ENCODE measurements around the gene STIP1. TPM values are rescaled to one million over a fixed set of nuclear protein-coding genes. Genes with fewer than 3 reads are reported as not detected.
A peak's percentile ranks its signal among the peaks of the same experiment; 100 is the strongest.

The STIP1 gene
- total and polyA plus RNA-seq, 2 donors (not counting 1 experiment from before 2014, with no cell fraction given): 49.8 to 78.7 TPM

- Histone ChIP-seq H3K9me3 (ENCODE audit: control extremely low read depth in 1 of 3, control insufficient read depth in 2 of 3, insufficient read depth in 1 of 3, low read length in 2 of 3) (no peaks in the 10 kb centered on the region), H3K4me2 (replicated peaks; ENCODE audit: low read depth, low read length, poor library complexity, severe bottlenecking) (peak overlapping the region; percentile 99), H3K27ac (ENCODE audit: low read length in 2 of 2) (peak overlapping the region; percentile 84), H3K36me3 (replicated peaks in 1 of 2; ENCODE audit: control extremely low read depth in 1 of 2, control insufficient read depth in 1 of 2, extremely low read depth in 1 of 2, insufficient read depth in 2 of 2, low read length in 1 of 2) (peaks cover 0 to 2% of the 10 kb centered on the region in 2 experiments), H3K27me3 (replicated peaks in 1 of 4; ENCODE audit: control extremely low read depth in 1 of 4, control insufficient read depth in 3 of 4, insufficient read depth in 4 of 4, low read length in 3 of 4) (no peaks in the 10 kb centered on the region), H2AFZ (ENCODE audit: insufficient read depth, low read depth, low read length, poor library complexity, severe bottlenecking) (peak overlapping the region; percentile 85), H3K79me2 (ENCODE audit: control insufficient read depth, insufficient read depth, low read length) (peaks cover 31% of the 10 kb centered on the region), H4K20me1 (ENCODE audit: control insufficient read depth, insufficient read depth, low read length, poor library complexity, severe bottlenecking) (peaks cover 23% of the 10 kb centered on the region), H3K9ac (ENCODE audit: low read length) (peak overlapping the region; percentile 74), H3K4me1 (ENCODE audit: control insufficient read depth in 2 of 2, insufficient read depth in 2 of 2, low read length in 2 of 2) (peaks cover 44 to 66% of the 10 kb centered on the region in 2 donors), H3K4me3 (ENCODE audit: control extremely low read depth in 1 of 5, extremely low read depth in 1 of 5, insufficient read depth in 1 of 5, low read depth in 2 of 5, low read length in 4 of 5) (peak overlapping the region; percentile 67 to 98 (median 78))
- TF ChIP-seq CTCF (IDR thresholded peaks at IDR 0.05) (no peak), EZH2 (IDR thresholded peaks at IDR 0.05; ENCODE audit: borderline replicate concordance, insufficient read depth, low read depth, low read length, poor library complexity, severe bottlenecking) (no peak)
- peak overlapping the region; percentile 95 for H3K4me3 Mint-ChIP-seq
- intact Hi-C loops (cut with micrococcal nuclease): loop anchor here (1.0 to 2.0 kb wide), 6 partner anchors 10 to 74 kb away; partner anchors contain the start of genes BAD, ESRRA, FKBP2 and GPR137
- no peak for DNase-seq
- WGBS (ENCODE audit: insufficient coverage): 0% methylated on average over 3 of the region's 8 CpGs
- H3K27me3 Mint-ChIP-seq: no peaks in the 10 kb centered on the region
- ChIA-PET CTCF (interaction anchor here (0.8 to 1.6 kb wide), 4 partner anchors 15 to 27 kb away, joined by 3 to 6 read pairs (median 4); partner anchors contain the start of genes PLCB3 and PPP1R14B), POLR2A (interaction anchor here (0.7 to 2.4 kb wide), 4 partner anchors 10 to 565 kb away, joined by 7 to 13 read pairs (median 9); partner anchors contain the start of genes FERMT3 and FKBP2)
- peaks cover 58% of the 10 kb centered on the region for H3K4me1 Mint-ChIP-seq
- peak overlapping the region; percentile 97 for H3K27ac Mint-ChIP-seq
- no peaks in the 10 kb centered on the region for H3K9me3 Mint-ChIP-seq (ENCODE audit: insufficient read depth)
- ATAC-seq (ENCODE audit: low read depth): no peak
Measured at GRCh38 chr11:64230985-64231365, 45.0 kb downstream of the STIP1 start.

GRCh38 chr11:64231546-64231945 lies 45.6 kb downstream of the STIP1 start:
- Histone ChIP-seq H2AFZ (ENCODE audit: insufficient read depth, low read depth, low read length, poor library complexity, severe bottlenecking) (no peak overlapping the region), H3K4me1 (ENCODE audit: control insufficient read depth in 2 of 2, insufficient read depth in 2 of 2, low read length in 2 of 2) (peaks cover 44 to 67% of the 10 kb centered on the region in 2 donors), H3K4me3 (ENCODE audit: control extremely low read depth in 1 of 5, extremely low read depth in 1 of 5, insufficient read depth in 1 of 5, low read depth in 2 of 5, low read length in 4 of 5) (no peak overlapping the region), H3K79me2 (ENCODE audit: control insufficient read depth, insufficient read depth, low read length) (peaks cover 30% of the 10 kb centered on the region), H3K4me2 (replicated peaks; ENCODE audit: low read depth, low read length, poor library complexity, severe bottlenecking) (peak overlapping the region; percentile 99), H3K9ac (ENCODE audit: low read length) (no peak overlapping the region), H4K20me1 (ENCODE audit: control insufficient read depth, insufficient read depth, low read length, poor library complexity, severe bottlenecking) (peaks cover 25% of the 10 kb centered on the region), H3K36me3 (replicated peaks in 1 of 2; ENCODE audit: control extremely low read depth in 1 of 2, control insufficient read depth in 1 of 2, extremely low read depth in 1 of 2, insufficient read depth in 2 of 2, low read length in 1 of 2) (peaks cover 0 to 6% of the 10 kb centered on the region in 2 experiments), H3K9me3 (ENCODE audit: control extremely low read depth in 1 of 3, control insufficient read depth in 2 of 3, insufficient read depth in 1 of 3, low read length in 2 of 3) (no peaks in the 10 kb centered on the region), H3K27me3 (replicated peaks in 1 of 4; ENCODE audit: control extremely low read depth in 1 of 4, control insufficient read depth in 3 of 4, insufficient read depth in 4 of 4, low read length in 3 of 4) (no peaks in the 10 kb centered on the region), H3K27ac (ENCODE audit: low read length in 2 of 2) (no peak overlapping the region)
- peaks cover 57% of the 10 kb centered on the region for H3K4me1 Mint-ChIP-seq
- ATAC-seq (ENCODE audit: low read depth) (no peak), DNase-seq (no peak)
- no peaks in the 10 kb centered on the region for H3K9me3 Mint-ChIP-seq (ENCODE audit: insufficient read depth)
- TF ChIP-seq EZH2 (IDR thresholded peaks at IDR 0.05; ENCODE audit: borderline replicate concordance, insufficient read depth, low read depth, low read length, poor library complexity, severe bottlenecking): no peak
- 93% methylated on average over 7 of the region's 7 CpGs for WGBS (ENCODE audit: insufficient coverage)
- peak overlapping the region; percentile 65 for H3K27ac Mint-ChIP-seq
- ChIA-PET CTCF (interaction anchor here (0.8 to 1.1 kb wide), 2 partner anchors 15 to 27 kb away, joined by 3 to 5 read pairs; partner anchors contain the start of gene PPP1R14B), POLR2A (interaction anchor here (0.7 to 2.4 kb wide), 3 partner anchors 10 to 566 kb away, joined by 7 to 13 read pairs (median 11); partner anchors contain the start of genes FERMT3 and FKBP2)
- peak overlapping the region; percentile 76 for H3K4me3 Mint-ChIP-seq
- no peaks in the 10 kb centered on the region for H3K27me3 Mint-ChIP-seq
- intact Hi-C loops (cut with micrococcal nuclease): loop anchor here (2.0 kb wide), 1 partner anchor 53 kb away; the partner anchor contains the start of genes BAD and GPR137
